Fibroblast of the aortic adventitia (primary cell): ENCODE measurements around the gene LANCL2. TPM values are rescaled to one million over a fixed set of nuclear protein-coding genes. Genes with fewer than 3 reads are reported as not detected.

ENCODE experiments used
- DNase-seq: peaks from one replicate; pipeline ENCODE4 v3.0.0-alpha.2; 2010; ENCODE audit warnings: low read depth
- H3K4me3 ChIP-seq: 2 replicates; pipeline ENCODE4 v1.5.1; 2011; ENCODE audit warnings: low read depth, mild to moderate bottlenecking, control low read depth, low read length, moderate library complexity
- CTCF ChIP-seq: IDR thresholded peaks from 2 replicates; pipeline ENCODE4 v1.5.1; 2011; ENCODE audit warnings: mild to moderate bottlenecking, low read length, control low read depth, inconsistent platforms; ENCODE audit not compliant: insufficient read depth
- total RNA-seq: library from RNA; depleted of rRNA; stranded (reverse); fragments of >200 nt; gene quantifications from 2 replicates; pipeline ENCODE4 v1.2.3, GENCODE V29; 2012; ENCODE audit warnings: low replicate concordance

LANCL2 gene, protein sequence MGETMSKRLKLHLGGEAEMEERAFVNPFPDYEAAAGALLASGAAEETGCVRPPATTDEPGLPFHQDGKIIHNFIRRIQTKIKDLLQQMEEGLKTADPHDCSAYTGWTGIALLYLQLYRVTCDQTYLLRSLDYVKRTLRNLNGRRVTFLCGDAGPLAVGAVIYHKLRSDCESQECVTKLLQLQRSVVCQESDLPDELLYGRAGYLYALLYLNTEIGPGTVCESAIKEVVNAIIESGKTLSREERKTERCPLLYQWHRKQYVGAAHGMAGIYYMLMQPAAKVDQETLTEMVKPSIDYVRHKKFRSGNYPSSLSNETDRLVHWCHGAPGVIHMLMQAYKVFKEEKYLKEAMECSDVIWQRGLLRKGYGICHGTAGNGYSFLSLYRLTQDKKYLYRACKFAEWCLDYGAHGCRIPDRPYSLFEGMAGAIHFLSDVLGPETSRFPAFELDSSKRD
- 14.6 and 27.3 TPM in 2 replicates for total RNA-seq

GRCh38 chr7:55365205-55365674 is at the start of gene LANCL2:
Gene LANCL2, plus strand, starts transcription at chr7:55365337. Its CDS starts 689 bp downstream, at chr7:55366026.
- H3K4me3 ChIP-seq, result peak within 1 kb of the TSS; percentile 99
- TF ChIP-seq CTCF, result peak; percentile 9
- DNase-seq, result peak; percentile 43

DNA sequence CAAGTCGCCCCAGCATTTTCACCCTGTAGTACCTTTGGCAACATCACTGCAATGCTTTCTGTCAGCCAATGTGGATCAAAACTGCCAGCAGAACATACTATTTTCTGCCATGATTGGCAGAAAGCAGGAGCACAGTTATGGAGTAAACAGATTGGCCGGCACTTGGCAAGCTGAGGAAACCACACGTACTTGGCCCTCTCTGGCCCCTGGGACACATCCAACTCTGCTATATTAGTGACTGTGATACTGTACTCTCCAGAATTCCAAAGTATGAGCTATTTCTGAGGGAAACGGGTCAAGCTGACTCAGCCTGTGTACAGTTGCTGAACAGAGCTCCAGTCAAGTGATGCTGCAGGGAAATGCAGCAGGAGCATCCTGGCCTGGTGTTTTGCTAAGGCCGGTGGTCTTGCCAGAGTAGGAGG is 39.8 kb upstream of the LANCL2 start:
- TF ChIP-seq CTCF, result no peak
- DNase-seq, result peak; percentile 97
- H3K4me3 ChIP-seq, result no peak overlapping the region

GRCh38 chr7:55326081-55326835 is 38.9 kb upstream of the LANCL2 start:
- DNase-seq, result peak; percentile 31
- TF ChIP-seq CTCF, result no peak
- H3K4me3 ChIP-seq, result no peak overlapping the region

DNA sequence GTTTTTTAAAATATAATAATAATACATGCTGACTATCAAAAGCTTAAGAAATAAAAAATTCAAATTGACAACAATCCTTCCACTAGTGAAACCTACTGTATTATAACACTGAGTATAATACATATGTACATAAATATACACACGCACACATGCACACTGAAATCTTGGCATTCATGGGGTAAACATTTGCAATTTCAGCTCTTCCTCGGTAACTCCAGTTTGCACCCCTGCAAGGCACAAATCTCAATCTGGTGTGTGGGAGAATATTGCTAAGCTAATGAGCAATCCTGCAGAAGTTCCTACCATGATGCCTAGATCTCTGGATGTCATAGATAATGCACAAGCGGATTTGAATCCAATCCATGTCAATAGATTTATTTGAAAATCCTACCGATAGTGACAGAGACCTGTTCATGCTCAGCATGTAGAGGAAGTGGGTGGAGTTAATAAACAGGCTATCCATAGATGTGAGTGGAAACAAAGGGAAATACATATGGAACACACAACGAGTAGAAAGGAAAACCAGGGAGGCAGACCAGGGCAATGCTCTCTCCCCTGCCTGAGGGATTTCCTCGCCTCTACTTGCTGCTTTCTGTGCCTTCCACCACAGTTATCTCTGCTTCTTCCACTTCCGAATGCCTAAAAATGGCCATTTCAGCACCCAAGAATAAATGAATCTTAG is 38.1 kb upstream of the LANCL2 start:
- no peak for TF ChIP-seq CTCF
- H3K4me3 ChIP-seq, result no peak overlapping the region
- DNase-seq, result no peak

DNA sequence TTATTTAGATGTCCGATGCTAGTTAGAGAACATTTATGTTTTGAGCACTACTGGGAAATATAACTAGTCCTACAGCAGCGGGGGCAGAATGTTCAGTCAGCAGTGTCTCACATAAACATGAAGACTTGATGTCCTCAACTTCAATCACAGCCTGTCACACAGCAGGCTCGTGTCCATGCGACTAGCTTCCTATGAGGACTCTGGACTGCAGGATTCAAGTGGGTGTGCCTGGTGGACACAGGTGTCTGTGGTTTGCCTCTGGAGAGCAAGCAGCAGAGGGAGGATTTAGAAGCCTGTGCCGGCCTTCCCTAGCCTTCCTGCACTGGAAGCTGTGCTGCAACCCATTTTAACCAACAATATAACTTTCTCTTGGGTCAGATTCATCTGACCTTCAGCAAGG is 30.0 kb upstream of the LANCL2 start:
- H3K4me3 ChIP-seq, result no peak overlapping the region
- TF ChIP-seq CTCF, result no peak
- no peak for DNase-seq

DNA sequence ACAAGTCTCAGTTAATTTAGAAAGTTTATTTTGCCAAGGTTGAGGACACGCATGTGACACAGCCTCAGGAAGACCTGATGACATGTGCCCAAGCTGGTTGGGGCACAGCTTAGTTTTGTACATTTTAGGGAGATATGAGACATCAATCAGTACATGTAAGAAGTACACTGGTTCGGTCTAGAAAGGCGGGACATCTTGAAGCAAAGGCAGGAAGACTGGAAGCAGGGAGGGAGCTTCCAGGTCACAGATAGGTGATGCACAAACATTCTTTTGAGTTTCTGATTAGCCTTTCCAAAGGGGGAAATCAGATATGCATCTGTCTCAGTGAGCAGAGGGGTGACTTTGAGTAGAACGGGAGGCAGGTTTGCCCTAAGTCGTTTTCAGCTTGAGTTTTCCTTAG is 29.4 kb upstream of the LANCL2 start:
- TF ChIP-seq CTCF, result no peak
- DNase-seq, result no peak
- no peak overlapping the region for H3K4me3 ChIP-seq
